ENCODE data around the gene CLPTM1. TPM values are rescaled to one million over a fixed set of nuclear protein-coding genes. Genes with fewer than 3 reads are reported as not detected.

Gene CLPTM1
- total RNA-seq, 1 experiment from 2014 or later, result 82.0 TPM

DNA sequence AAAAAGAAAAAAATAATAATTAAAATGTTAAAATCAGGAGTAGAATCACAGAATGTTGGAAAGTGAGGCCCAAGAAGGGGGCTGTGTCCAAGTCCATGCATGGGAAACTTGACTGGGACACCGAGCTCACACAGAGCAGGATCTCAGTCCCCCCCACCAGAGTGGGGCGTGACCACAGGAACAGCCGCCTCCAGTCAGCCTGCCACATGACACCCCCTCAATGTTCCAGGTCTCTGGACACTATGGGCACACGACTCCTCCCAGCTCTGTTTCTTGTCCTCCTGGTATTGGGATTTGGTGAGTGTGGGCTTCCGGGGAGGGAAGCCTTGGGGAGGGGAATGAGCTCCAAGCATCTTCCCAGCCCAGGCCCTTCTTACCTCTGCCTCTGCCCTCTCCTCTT, 6.9 kb upstream of the CLPTM1 start:
- no peak overlapping the region for H2AFZ ChIP-seq (ENCODE audit: low read length)
- no peak overlapping the region for H4K91ac ChIP-seq (ENCODE audit: insufficient read length, low read depth, low read length)
- Mint-ChIP-seq H3K36me3 (ENCODE audit: insufficient read depth in 1 of 3, low read depth in 3 of 3) (peaks cover 0 to 9% (median 5%) of the 10 kb centered on the region in 3 experiments; a peak in 4 of 7 replicates), H3K9me3 (no peaks in the 10 kb centered on the region), H3K27me3 (ENCODE audit: low read depth) (peaks cover 2% of the 10 kb centered on the region; the same call in 1 of the 2 replicates), H3K27ac (no peak overlapping the region; a peak in 1 of 7 replicates), H3K4me1 (0 out of 4 replicates have a peak, but pooled peaks cover 0 to 2% of the 10 kb centered on the region in 2 experiments), H3K4me3 (no peak overlapping the region; a peak in 1 of 5 replicates)
- no peak overlapping the region for H2BK5ac ChIP-seq (ENCODE audit: insufficient read length, low read length)
- no peak overlapping the region for H3K4me2 ChIP-seq (ENCODE audit: insufficient read depth, insufficient read length, low read length)
- no peak overlapping the region for H3K14ac ChIP-seq (ENCODE audit: insufficient read depth, low read length)
- no peaks in the 10 kb centered on the region for H3K9me3 ChIP-seq (ENCODE audit: control insufficient read depth, low read depth, low read length)
- H2BK15ac ChIP-seq (ENCODE audit: low read depth, low read length), result no peak overlapping the region
- no peak overlapping the region for H3K18ac ChIP-seq (ENCODE audit: insufficient read length, low read depth, low read length)
- TF ChIP-seq, protein P1, sequence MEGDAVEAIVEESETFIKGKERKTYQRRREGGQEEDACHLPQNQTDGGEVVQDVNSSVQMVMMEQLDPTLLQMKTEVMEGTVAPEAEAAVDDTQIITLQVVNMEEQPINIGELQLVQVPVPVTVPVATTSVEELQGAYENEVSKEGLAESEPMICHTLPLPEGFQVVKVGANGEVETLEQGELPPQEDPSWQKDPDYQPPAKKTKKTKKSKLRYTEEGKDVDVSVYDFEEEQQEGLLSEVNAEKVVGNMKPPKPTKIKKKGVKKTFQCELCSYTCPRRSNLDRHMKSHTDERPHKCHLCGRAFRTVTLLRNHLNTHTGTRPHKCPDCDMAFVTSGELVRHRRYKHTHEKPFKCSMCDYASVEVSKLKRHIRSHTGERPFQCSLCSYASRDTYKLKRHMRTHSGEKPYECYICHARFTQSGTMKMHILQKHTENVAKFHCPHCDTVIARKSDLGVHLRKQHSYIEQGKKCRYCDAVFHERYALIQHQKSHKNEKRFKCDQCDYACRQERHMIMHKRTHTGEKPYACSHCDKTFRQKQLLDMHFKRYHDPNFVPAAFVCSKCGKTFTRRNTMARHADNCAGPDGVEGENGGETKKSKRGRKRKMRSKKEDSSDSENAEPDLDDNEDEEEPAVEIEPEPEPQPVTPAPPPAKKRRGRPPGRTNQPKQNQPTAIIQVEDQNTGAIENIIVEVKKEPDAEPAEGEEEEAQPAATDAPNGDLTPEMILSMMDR (conservative IDR thresholded peaks at IDR 0.05), result no peak
- H3T11ph ChIP-seq (ENCODE audit: low read length), result no peak overlapping the region
- peaks cover 3% of the 10 kb centered on the region for H3K23me2 ChIP-seq (ENCODE audit: insufficient read length, low read depth, low read length, poor library complexity, severe bottlenecking)
- no peaks in the 10 kb centered on the region for H4K20me1 ChIP-seq (ENCODE audit: control insufficient read depth, insufficient read depth, insufficient read length)
- H3K56ac ChIP-seq (ENCODE audit: insufficient read length, low read depth, low read length), result no peak overlapping the region
- no peak overlapping the region for H2BK120ac ChIP-seq (ENCODE audit: low read depth, low read length, poor library complexity, severe bottlenecking)
- H2BK20ac ChIP-seq (ENCODE audit: low read depth, low read length, poor library complexity, severe bottlenecking), result no peak overlapping the region
- no peak overlapping the region for H2AK5ac ChIP-seq (ENCODE audit: insufficient read length, low read length)
- H3K79me2 ChIP-seq (ENCODE audit: insufficient read depth, low read length), result no peaks in the 10 kb centered on the region
- no peak overlapping the region for H4K8ac ChIP-seq (replicated peaks; ENCODE audit: insufficient read length, low read depth, low read length)
- no peak overlapping the region for H4K5ac ChIP-seq (ENCODE audit: insufficient read length, low read depth, low read length)
- no peak overlapping the region for H3K23ac ChIP-seq (ENCODE audit: insufficient read length, low read depth, low read length)
- no peak overlapping the region for H3K27ac ChIP-seq (ENCODE audit: insufficient read length, low read depth, low read length)
- H3K27me3 ChIP-seq (ENCODE audit: insufficient read depth, low read length), result no peaks in the 10 kb centered on the region
- no peaks in the 10 kb centered on the region for H3K79me1 ChIP-seq (ENCODE audit: insufficient read depth, low read depth, low read length, poor library complexity, severe bottlenecking)
- H2BK12ac ChIP-seq (ENCODE audit: insufficient read length, low read depth, low read length), result no peak overlapping the region
- H3K9ac ChIP-seq (ENCODE audit: extremely low read depth, insufficient read length, low read length), result no peak overlapping the region
- no peaks in the 10 kb centered on the region for H3K4me1 ChIP-seq (ENCODE audit: insufficient read depth, low read length)
- WGBS (ENCODE audit: extremely low coverage, insufficient read length, low lambda C conversion rate), result no CpG with 5 or more reads among the region's 5 CpGs
- H3K4ac ChIP-seq (ENCODE audit: low read depth, low read length), result no peak overlapping the region
- no peak for DNase-seq
